ENCODE data around the gene DOK7.
"Not testable (repeated sequence)": the region's sequence is repeated elsewhere in the genome, so short reads cannot be mapped to it uniquely, and the experiment has no call there.

DOK7 gene

GRCh38 chr4:3523628-3524221 is 60.6 kb downstream of the DOK7 start:
- no peak for DNase-seq

- no peak for DNase-seq
Measured at GRCh38 chr4:3524349-3524748, 61.2 kb downstream of the DOK7 start.

DNA sequence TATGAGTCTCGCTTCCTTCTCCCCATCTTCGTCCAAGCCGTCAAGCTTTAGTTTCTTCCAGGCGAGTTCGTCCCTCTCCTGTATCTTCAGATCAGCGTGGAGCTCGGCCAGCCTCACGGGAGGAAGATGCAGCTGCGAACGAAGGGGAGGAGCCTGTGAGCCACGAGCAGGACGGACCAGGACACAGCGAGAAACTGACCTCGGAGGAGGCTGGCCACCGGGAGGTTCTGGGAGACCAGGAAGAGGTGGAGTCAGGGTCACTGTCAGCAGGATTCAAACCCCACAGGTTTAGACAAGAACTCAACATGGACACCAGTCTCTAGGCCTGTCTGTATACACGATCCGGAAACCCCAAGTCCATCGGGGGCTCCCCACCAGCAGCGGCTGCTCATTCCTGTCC is 61.8 kb downstream of the DOK7 start:
- DNase-seq: no peak

GRCh38 chr4:3525532-3526430 is 62.7 kb downstream of the DOK7 start:
- no peak for DNase-seq

DNA sequence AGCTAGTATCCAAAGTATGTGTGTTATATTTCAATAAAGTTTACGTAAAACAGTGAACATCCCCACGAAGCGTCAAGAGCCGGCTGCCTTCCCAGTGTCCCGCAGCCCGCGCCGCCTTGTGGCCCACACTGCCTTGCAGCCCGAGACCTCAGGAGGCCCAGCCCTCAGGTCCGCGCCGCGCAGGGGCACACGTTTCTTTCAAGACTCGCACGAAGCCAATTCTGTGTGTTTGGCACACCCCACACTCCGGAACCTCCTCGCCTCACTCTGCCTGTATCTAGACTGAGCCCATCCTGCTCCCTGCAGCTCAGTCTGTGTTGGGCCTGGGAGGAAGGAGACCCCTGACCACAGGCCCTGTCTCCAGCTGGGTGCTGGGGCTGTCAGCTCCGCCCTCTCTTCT is 63.4 kb downstream of the DOK7 start:
- DNase-seq: no peak

DNA sequence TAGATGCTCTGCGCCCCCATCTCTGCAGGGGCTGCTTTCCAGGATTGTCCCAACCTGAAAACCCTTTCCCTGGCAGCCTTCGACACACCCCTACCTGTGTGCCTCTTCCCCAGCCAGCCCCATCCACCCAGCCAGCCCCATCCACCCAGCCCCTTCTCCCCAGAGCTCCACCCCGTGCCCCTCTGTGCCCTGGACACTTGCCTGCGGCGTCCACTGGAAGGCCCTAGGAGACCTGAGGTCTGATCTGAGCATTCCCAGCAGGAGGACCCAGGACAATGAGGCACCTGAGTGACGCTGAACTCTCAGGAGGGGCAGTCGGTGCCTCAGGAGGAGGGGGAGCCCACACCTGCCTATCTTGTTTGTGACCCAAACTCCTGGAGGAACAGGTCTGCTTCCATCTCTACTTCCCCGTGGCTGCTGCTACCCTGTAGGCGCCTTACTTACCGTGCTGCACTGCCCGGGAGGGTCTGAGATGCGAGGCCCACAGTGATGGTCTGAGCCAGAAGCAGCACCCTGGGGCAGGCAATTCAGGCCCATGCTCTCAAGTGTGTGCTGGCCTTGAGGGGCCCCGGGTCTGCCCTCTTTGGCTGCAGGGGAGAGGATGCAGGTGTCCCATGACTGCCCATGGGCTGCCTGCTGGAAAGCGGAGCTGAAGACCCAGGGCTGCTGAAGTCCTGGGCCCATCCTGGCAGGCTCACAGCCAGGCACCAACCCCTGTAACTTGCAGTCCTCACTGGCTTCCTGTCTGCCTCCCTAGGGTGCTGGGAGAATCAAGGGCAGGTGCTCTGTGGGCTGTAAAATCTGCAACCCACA is 64.2 kb downstream of the DOK7 start:
- DNase-seq: no peak

- DNase-seq: no peak
Measured at GRCh38 chr4:3527914-3528876, 65.1 kb downstream of the DOK7 start.

DNA sequence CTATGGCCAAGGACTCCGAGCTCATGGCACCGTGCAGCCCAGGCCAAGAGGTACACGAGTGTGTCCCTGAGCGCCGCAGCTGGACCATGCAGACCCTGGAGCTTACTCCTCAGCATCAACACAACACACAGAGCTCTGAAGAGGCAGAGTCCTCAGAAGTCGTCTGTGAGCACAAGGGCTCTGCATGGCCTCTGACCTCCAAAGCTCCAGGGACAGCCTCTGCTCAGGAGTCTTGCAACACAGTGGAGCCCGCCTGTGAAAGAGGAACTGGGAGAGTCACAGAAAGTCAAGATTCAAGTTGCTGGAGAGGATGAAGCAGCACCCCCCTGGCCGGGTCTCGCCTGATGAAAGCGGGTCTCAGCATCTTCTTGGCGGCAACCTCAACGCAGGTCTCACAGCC is 66.3 kb downstream of the DOK7 start:
- DNase-seq: no peak

DNA sequence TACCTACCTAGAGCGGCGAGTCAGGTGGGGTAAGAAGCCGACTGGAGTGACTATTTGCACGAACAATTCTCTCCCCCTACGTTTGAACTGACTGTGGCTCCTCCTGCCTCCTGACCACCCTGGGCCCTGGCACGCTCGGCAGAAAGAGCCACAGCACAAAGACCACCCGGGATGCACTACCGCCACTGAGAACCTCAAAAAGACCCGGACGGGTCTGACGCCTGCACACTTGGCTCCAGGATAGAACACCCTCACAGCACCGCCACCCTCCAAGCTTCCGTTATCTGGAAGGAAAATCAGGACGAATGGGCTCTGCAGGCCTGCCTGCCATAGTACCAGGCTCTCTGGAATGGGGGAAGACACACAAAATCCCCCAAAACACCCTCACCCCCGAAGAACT is 66.9 kb downstream of the DOK7 start:
- no peak for DNase-seq

GRCh38 chr4:3530663-3531254 is 67.7 kb downstream of the DOK7 start:
- DNase-seq: peak in 1 of 2 experiments; percentile 27

GRCh38 chr4:3531318-3531878 is 68.3 kb downstream of the DOK7 start:
- DNase-seq: peak in 1 of 2 experiments; percentile 52

DNA sequence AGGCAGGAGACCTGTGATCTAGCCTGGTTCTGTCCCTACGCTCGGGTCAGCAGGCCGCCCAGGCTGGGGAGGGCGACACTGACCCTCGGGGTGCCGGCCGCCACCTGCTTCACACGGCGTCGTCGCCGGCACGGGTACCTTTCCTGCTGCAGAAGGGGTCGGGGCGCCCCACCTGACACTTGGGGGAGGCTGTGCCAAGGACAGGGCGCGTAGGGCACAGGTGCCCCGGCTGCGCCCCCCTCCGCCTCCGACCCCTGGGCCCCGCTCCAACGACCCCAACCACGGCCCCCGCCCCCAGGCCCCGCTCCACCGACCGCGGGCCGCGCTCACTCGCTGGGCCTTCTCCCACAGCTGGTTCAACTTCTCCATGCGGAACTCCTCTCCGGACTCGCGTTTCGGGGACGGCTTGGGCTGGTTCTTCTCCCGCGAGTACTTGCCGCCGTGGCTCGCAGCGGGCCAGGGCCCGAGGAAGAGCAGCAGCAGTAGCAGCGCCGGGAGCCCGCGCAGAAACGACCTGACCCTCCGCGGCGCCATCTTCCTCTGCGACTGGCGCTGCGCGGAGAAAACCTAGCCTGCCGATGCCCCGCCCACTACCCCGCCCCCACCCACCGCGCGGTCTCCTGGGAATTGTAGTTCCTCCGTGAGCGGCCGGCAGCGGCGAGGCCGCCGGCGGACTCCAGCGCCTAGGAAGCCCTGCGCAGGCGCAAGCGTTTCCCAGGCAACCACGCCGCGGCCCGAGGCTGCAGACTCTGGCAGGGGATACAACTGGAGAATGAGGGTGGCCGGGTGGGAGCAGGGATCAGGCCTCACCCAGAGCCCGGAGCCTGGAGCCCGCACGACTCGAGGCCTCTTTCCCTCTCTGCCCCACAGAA is 69.0 kb downstream of the DOK7 start, which contains the start of gene LRPAP1:
LRPAP1 (minus strand) TSS at position 544 of the 872 bp plus-strand sequence; CDS start at position 534, 10 bp downstream.
- DNase-seq: peak; percentile 58 to 95

DNA sequence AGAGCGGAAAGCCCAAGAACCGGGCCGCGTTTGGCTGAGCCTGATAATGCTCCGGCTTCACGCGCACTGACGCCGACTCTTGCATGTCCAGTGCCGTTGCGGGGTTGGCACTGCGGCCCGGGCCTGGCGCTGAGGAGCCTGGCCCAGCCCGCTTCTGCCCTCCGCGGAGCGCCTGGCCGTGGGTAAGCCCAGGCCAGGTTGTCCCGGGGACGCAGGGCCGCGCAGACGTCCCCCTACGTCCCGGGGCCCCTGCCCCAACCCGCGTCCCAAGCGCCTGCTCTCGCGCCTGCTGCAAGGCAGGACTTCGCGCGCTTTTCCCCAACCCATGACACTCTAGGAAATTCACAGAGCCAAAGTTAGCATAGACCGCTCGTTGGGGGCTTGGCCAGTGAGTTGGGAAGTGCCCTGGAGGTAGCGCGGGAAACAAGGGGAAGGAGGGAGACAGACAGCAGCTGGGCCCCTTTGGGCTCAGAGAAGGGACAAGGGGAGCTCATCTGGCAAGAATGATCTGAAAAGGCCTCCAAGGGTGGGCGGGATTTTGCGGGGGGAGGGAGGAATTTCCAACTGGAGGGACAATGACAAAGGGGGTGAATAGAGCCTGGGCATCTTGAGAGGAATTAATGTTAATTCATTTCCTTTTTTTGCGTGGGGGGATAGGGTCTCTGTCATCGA is 69.8 kb downstream of the DOK7 start:
- no peak for DNase-seq

DNA sequence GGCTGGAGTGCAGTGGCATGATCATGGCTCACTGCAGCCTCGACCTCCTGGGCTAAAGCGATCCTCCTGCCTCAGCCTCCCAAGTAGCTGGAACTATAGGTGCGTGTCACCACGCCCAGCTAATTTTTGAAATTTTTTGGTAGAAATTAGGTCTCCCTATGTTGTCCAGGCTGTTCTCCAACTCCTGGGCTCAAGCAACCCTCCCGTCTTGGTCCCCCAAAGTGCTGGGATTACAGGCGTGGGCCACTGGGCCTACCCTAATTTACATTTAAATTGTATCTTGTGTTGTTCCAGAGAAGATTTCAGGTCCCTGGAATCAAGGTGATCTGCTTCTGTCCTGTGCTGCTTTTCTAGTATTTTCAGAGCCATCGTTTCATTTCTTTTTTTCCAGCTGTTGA is 70.3 kb downstream of the DOK7 start:
- no peak for DNase-seq

DNA sequence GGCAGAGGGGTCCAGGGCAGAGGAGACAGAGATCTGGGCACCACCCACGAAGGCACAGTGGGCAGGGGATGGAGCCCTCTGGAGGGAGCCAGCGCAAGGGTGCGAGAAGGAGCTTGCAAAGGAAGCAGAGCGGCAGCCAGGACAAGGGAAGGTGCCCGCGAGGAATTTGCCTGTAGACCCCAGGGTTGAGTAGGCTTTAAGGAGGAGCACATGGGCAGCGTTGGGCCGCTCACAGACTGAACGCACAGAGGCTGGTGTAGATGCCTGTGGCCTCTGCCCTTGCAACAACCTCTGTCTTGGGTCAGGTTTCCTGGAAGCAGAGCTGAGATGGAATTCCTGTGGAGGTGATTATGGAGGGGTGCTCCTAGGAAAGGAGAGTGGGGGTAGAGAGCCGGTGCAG is 72.7 kb downstream of the DOK7 start:
- DNase-seq: not testable (repeated sequence)

GRCh38 chr4:3538906-3539305 is 75.8 kb downstream of the DOK7 start:
- DNase-seq: not testable (repeated sequence)

- not testable (repeated sequence) for DNase-seq
Measured at GRCh38 chr4:3543415-3543814, 80.3 kb downstream of the DOK7 start.
